Measurements from ENCODE around the gene MRPL28.
"Not testable (repeated sequence)": the region's sequence is repeated elsewhere in the genome, so short reads cannot be mapped to it uniquely, and the experiment has no call there.

The MRPL28 gene

GRCh38 chr16:378113-378820 lies 7.9 kb upstream of the MRPL28 start:
- not testable (repeated sequence) for H3K36me3 ChIP-seq (ENCODE audit: insufficient read depth, low read length); H3K27me3 ChIP-seq (ENCODE audit: insufficient read depth, low read length); H3K4me3 ChIP-seq (ENCODE audit: low read depth, low read length); H3K4me1 ChIP-seq (ENCODE audit: control insufficient read depth, insufficient read depth, low read length, unreplicated experiment); H3K27ac ChIP-seq (ENCODE audit: low read depth, low read length); H2AFZ ChIP-seq (ENCODE audit: low read length, unreplicated experiment)
- H3K79me2 ChIP-seq (ENCODE audit: control insufficient read depth, insufficient read depth, low read length, unreplicated experiment): peaks cover 16% of the 10 kb centered on the region

DNA sequence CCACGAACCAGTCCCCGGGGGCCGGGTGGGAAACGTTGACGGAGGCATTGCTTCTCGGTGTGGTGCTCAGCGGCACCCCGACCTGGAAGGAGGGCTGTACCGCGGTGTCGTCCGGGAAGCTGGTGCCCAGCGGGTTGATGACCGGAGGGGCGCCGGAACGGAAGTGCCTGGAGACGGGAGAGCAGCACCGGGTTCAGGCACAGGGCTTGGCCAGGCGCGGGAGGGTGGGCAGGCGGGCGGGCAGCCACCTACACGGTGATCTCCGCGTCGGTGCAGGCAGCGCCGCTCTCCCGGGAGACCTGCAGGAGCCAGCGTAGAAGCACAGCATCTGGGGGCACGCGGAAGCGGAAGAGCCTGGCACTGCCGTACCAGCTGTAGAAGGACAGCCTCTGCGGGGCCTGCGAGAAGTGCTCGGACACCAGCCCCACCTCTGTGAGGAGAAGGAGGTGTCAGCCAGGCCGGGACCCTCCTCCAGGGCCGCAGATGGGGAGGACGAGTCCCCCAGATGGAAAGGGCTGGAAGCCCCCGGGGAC lies 7.1 kb upstream of the MRPL28 start:
- Histone ChIP-seq H3K4me1 (ENCODE audit: control insufficient read depth, insufficient read depth, low read length, unreplicated experiment) (no peaks in the 10 kb centered on the region), H2AFZ (ENCODE audit: low read length, unreplicated experiment) (no peak overlapping the region), H3K36me3 (ENCODE audit: insufficient read depth, low read length) (no peaks in the 10 kb centered on the region), H3K4me3 (ENCODE audit: low read depth, low read length) (no peak overlapping the region), H3K27me3 (ENCODE audit: insufficient read depth, low read length) (no peaks in the 10 kb centered on the region), H3K27ac (ENCODE audit: low read depth, low read length) (no peak overlapping the region), H3K79me2 (ENCODE audit: control insufficient read depth, insufficient read depth, low read length, unreplicated experiment) (peaks cover 16% of the 10 kb centered on the region)

GRCh38 chr16:376817-377418 lies 6.6 kb upstream of the MRPL28 start:
- Histone ChIP-seq H3K27ac (ENCODE audit: low read depth, low read length) (no peak overlapping the region), H3K79me2 (ENCODE audit: control insufficient read depth, insufficient read depth, low read length, unreplicated experiment) (peaks cover 16% of the 10 kb centered on the region), H3K4me3 (ENCODE audit: low read depth, low read length) (no peak overlapping the region), H3K36me3 (ENCODE audit: insufficient read depth, low read length) (no peaks in the 10 kb centered on the region; the same call in 1 of the 2 replicates), H3K4me1 (ENCODE audit: control insufficient read depth, insufficient read depth, low read length, unreplicated experiment) (no peaks in the 10 kb centered on the region), H2AFZ (ENCODE audit: low read length, unreplicated experiment) (no peak overlapping the region), H3K27me3 (ENCODE audit: insufficient read depth, low read length) (no peaks in the 10 kb centered on the region)

- Histone ChIP-seq H3K36me3 (ENCODE audit: insufficient read depth, low read length) (no peaks in the 10 kb centered on the region; the same call in 1 of the 2 replicates), H3K4me3 (ENCODE audit: low read depth, low read length) (no peak overlapping the region), H3K4me1 (ENCODE audit: control insufficient read depth, insufficient read depth, low read length, unreplicated experiment) (no peaks in the 10 kb centered on the region), H2AFZ (ENCODE audit: low read length, unreplicated experiment) (no peak overlapping the region), H3K27me3 (ENCODE audit: insufficient read depth, low read length) (no peaks in the 10 kb centered on the region), H3K79me2 (ENCODE audit: control insufficient read depth, insufficient read depth, low read length, unreplicated experiment) (peaks cover 12% of the 10 kb centered on the region), H3K27ac (ENCODE audit: low read depth, low read length) (no peak overlapping the region)
Measured at GRCh38 chr16:375927-376816, 5.8 kb upstream of the MRPL28 start.

- Histone ChIP-seq H3K27me3 (ENCODE audit: insufficient read depth, low read length) (no peaks in the 10 kb centered on the region), H2AFZ (ENCODE audit: low read length, unreplicated experiment) (no peak overlapping the region), H3K4me3 (ENCODE audit: low read depth, low read length) (no peak overlapping the region), H3K27ac (ENCODE audit: low read depth, low read length) (no peak overlapping the region), H3K4me1 (ENCODE audit: control insufficient read depth, insufficient read depth, low read length, unreplicated experiment) (peaks cover 3% of the 10 kb centered on the region), H3K36me3 (ENCODE audit: insufficient read depth, low read length) (no peaks in the 10 kb centered on the region; the same call in 1 of the 2 replicates), H3K79me2 (ENCODE audit: control insufficient read depth, insufficient read depth, low read length, unreplicated experiment) (peaks cover 7% of the 10 kb centered on the region)
Measured at GRCh38 chr16:375212-375611, 4.9 kb upstream of the MRPL28 start.

- Histone ChIP-seq H2AFZ (ENCODE audit: low read length, unreplicated experiment) (no peak overlapping the region), H3K4me1 (ENCODE audit: control insufficient read depth, insufficient read depth, low read length, unreplicated experiment) (peaks cover 3% of the 10 kb centered on the region), H3K36me3 (ENCODE audit: insufficient read depth, low read length) (no peaks in the 10 kb centered on the region; the same call in 1 of the 2 replicates), H3K27ac (ENCODE audit: low read depth, low read length) (no peak overlapping the region), H3K79me2 (ENCODE audit: control insufficient read depth, insufficient read depth, low read length, unreplicated experiment) (peaks cover under 1% of the 10 kb centered on the region), H3K4me3 (ENCODE audit: low read depth, low read length) (no peak overlapping the region), H3K27me3 (ENCODE audit: insufficient read depth, low read length) (no peaks in the 10 kb centered on the region)
Measured at GRCh38 chr16:374616-374926, 4.2 kb upstream of the MRPL28 start.

GRCh38 chr16:373848-374615 lies 3.7 kb upstream of the MRPL28 start:
- Histone ChIP-seq H3K4me1 (ENCODE audit: control insufficient read depth, insufficient read depth, low read length, unreplicated experiment) (peaks cover 3% of the 10 kb centered on the region), H3K79me2 (ENCODE audit: control insufficient read depth, insufficient read depth, low read length, unreplicated experiment) (no peaks in the 10 kb centered on the region), H3K4me3 (ENCODE audit: low read depth, low read length) (no peak overlapping the region), H3K27me3 (ENCODE audit: insufficient read depth, low read length) (no peaks in the 10 kb centered on the region), H3K27ac (ENCODE audit: low read depth, low read length) (no peak overlapping the region), H3K36me3 (ENCODE audit: insufficient read depth, low read length) (no peaks in the 10 kb centered on the region; the same call in 1 of the 2 replicates), H2AFZ (ENCODE audit: low read length, unreplicated experiment) (no peak overlapping the region)

DNA sequence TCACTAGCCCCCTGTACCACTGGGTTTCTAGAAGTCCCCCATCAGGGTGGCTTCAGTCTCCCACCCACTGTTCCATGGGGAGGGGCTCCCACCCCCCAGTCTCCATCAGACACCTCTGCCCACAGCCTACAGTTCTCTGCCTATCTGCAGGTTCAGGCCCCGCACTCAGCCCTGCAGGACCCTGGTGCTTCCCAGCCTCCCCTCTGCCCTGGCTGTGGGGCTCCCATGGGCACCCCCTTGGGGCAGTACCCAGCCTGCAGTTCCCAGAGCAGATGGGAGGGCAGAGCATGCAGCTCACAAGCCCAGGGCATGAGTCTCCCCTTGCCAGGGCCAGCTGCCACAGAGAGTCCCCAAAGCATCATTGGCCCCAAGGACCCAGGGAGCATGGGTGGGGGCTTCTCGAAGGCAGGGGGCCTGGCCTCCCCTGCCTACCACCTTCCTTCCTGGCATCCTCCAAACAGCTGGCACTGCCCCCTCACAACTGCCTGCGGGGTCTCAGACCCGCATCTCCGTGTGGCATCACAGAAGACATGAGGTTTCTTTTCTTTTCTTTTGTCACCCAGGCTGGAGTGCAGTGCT lies 2.8 kb upstream of the MRPL28 start:
- Histone ChIP-seq H3K27ac (ENCODE audit: low read depth, low read length) (no peak overlapping the region), H3K36me3 (ENCODE audit: insufficient read depth, low read length) (no peaks in the 10 kb centered on the region; the same call in 1 of the 2 replicates), H3K27me3 (ENCODE audit: insufficient read depth, low read length) (no peaks in the 10 kb centered on the region), H3K4me1 (ENCODE audit: control insufficient read depth, insufficient read depth, low read length, unreplicated experiment) (peaks cover 3% of the 10 kb centered on the region), H3K79me2 (ENCODE audit: control insufficient read depth, insufficient read depth, low read length, unreplicated experiment) (no peaks in the 10 kb centered on the region), H2AFZ (ENCODE audit: low read length, unreplicated experiment) (no peak overlapping the region), H3K4me3 (ENCODE audit: low read depth, low read length) (no peak overlapping the region)

GRCh38 chr16:372302-372983 lies 2.1 kb upstream of the MRPL28 start:
- H3K36me3 ChIP-seq (ENCODE audit: insufficient read depth, low read length): no peaks in the 10 kb centered on the region; the same call in 1 of the 2 replicates

More at GRCh38 chr16:372302-372983, 2.1 kb upstream of the MRPL28 start:
- H3K27me3 ChIP-seq (ENCODE audit: insufficient read depth, low read length): no peaks in the 10 kb centered on the region
- H3K4me1 ChIP-seq (ENCODE audit: control insufficient read depth, insufficient read depth, low read length, unreplicated experiment): peaks cover 3% of the 10 kb centered on the region
- H2AFZ ChIP-seq (ENCODE audit: low read length, unreplicated experiment): no peak overlapping the region
- no peak overlapping the region for H3K27ac ChIP-seq (ENCODE audit: low read depth, low read length)
- H3K79me2 ChIP-seq (ENCODE audit: control insufficient read depth, insufficient read depth, low read length, unreplicated experiment): no peaks in the 10 kb centered on the region
- no peak overlapping the region for H3K4me3 ChIP-seq (ENCODE audit: low read depth, low read length)
